NB4 (cell line): ENCODE measurements around the gene DDC.

Source experiments
- DNase-seq: peaks from one replicate; pipeline ENCODE4 v3.0.0; 2010; ENCODE audit warnings: low read depth
- H3K4me3 ChIP-seq: one replicate; pipeline ENCODE4 v1.5.1; 2011; ENCODE audit warnings: mild to moderate bottlenecking, low read depth, low read length, moderate library complexity
- MYC ChIP-seq: IDR thresholded peaks from 2 replicates; pipeline ENCODE4 v1.6.1; 2011; ENCODE audit warnings: low read depth, low read length
- POLR2A ChIP-seq: IDR thresholded peaks from 2 replicates; pipeline ENCODE4 v1.6.1; 2011; ENCODE audit warnings: mild to moderate bottlenecking; ENCODE audit not compliant: insufficient read length; ENCODE audit errors: extremely low read depth
- TF ChIP-seq, protein P1 (sequence below): IDR thresholded peaks from one replicate; pipeline ENCODE4 v1.5.1; 2012; ENCODE audit warnings: low read depth, low read length
- TF ChIP-seq, protein P2 (sequence below): IDR thresholded peaks from 2 replicates; pipeline ENCODE4 v1.6.1; 2011; ENCODE audit warnings: low read depth, low read length

DDC gene

DNA sequence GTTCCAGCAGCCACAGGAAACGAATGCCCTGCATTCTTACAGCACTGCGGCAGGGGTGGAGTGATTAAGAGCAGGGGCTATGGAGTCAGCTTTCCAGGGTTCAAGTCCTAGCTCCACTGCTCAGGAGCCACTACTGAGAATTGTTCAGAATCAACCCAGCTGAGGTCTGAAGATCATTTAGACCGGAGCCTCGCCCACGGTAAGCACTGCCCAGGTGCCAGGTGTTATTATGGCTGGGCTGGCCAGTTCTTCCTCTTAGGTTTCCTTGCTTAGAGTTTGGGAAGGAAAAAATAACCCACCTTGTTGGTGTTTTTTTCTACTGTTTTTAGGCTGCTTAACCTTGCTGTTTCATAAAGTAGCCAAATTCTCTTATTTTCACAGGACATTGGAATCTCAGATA lies 110.2 kb downstream of the DDC start:
- TF ChIP-seq, protein P1, sequence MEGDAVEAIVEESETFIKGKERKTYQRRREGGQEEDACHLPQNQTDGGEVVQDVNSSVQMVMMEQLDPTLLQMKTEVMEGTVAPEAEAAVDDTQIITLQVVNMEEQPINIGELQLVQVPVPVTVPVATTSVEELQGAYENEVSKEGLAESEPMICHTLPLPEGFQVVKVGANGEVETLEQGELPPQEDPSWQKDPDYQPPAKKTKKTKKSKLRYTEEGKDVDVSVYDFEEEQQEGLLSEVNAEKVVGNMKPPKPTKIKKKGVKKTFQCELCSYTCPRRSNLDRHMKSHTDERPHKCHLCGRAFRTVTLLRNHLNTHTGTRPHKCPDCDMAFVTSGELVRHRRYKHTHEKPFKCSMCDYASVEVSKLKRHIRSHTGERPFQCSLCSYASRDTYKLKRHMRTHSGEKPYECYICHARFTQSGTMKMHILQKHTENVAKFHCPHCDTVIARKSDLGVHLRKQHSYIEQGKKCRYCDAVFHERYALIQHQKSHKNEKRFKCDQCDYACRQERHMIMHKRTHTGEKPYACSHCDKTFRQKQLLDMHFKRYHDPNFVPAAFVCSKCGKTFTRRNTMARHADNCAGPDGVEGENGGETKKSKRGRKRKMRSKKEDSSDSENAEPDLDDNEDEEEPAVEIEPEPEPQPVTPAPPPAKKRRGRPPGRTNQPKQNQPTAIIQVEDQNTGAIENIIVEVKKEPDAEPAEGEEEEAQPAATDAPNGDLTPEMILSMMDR: no peak
- no peak for TF ChIP-seq MYC
- no peak for TF ChIP-seq POLR2A
- TF ChIP-seq, protein P2, sequence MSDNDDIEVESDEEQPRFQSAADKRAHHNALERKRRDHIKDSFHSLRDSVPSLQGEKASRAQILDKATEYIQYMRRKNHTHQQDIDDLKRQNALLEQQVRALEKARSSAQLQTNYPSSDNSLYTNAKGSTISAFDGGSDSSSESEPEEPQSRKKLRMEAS: no peak
- no peak for DNase-seq
- no peak overlapping the region for H3K4me3 ChIP-seq

DNA sequence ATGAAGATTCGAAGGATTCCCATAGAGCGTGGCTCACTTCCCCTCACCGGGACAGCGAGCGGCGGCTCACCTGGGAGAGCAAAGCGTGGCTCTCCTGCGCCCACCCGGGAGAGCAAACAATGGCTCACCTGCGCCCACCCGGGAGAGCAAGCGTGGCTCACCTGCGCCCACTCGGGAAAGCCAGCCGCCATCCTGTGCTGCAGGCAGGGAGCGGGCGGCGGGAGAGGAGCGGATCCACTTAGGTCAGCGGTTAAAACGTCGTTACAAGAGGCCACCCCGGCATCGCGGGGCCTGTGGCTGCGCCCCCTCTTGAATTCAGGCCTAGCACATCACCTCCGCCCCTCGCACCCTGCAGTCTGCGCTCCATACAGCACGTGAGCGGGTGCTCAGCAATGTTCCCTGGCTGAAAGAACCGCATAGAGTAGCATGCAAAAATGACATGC lies 114.6 kb downstream of the DDC start:
- peak; percentile 43 for DNase-seq
- TF ChIP-seq POLR2A (no peak), MYC (no peak)
- TF ChIP-seq, protein P1: no peak
- TF ChIP-seq, protein P2: no peak; the same call in 1 of the 2 replicates
- peak overlapping the region; percentile 80 for H3K4me3 ChIP-seq

DNA sequence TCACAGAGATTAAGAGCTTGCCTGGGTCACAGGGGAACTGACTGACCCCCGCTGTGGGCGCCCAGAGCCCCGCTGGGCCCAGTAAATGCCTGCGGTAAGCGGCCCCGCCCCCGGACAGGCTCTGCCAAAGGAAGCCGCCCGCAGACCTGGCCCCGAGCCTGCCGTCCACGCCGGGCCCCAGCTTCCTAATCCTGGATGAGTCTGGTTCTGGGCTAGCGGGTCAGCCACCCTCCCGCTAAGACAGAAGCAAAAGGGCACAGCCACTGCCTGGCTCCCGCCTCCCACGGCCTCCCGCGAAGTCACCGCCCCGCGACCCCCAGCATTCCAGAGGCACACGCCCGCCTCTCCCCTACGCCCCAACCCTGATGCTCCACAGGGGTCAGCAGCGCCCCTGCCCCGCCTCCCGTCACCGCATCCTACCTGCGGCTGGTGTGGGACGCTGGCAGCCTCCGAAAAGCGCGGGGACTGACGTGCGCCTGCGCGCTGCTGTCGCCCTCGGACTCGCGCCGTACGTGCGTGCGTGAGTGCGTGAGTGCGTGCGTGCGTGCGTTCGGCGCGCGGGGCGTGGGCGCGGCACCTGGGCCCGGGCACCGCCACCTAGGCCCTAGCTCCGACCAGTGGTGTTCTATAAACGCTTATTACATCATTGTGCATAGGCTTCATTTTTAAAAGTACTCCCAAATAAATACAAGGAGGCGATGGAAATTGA lies 115.2 kb downstream of the DDC start, which contains the start of gene FIGNL1:
Gene FIGNL1 (minus strand): TSS at position 470 of the 709 bp plus-strand sequence. CDS start 3,063 bp downstream, outside the sequence.
- peak within 1 kb of the TSS; percentile 80 for H3K4me3 ChIP-seq
- peak; percentile 85 for TF ChIP-seq POLR2A
- TF ChIP-seq, protein P1: no peak
- TF ChIP-seq, protein P2: peak; percentile 82
- peak; percentile 88 for TF ChIP-seq MYC
- DNase-seq: peak; percentile 93

DNA sequence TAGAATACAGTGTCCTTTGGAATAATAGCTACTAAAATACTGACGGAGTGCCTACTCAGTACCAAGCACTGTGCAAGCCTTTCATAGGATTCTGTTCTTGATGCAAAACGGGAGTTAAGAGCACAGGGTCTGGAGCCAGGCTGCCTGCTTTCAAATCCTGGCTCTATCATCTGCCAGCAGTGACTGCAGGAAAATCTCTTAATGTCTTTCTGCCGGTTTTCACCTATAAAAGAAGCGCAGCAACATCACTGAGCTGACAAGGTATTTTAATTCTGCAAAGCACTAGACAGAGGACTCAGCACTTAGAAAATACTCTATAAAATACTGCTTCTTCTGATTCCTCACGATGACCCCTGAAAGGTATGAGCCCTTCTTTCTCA lies 115.7 kb downstream of the DDC start:
- DNase-seq: no peak
- TF ChIP-seq, protein P2: no peak
- no peak for TF ChIP-seq MYC
- no peak for TF ChIP-seq POLR2A
- TF ChIP-seq, protein P1: no peak

DNA sequence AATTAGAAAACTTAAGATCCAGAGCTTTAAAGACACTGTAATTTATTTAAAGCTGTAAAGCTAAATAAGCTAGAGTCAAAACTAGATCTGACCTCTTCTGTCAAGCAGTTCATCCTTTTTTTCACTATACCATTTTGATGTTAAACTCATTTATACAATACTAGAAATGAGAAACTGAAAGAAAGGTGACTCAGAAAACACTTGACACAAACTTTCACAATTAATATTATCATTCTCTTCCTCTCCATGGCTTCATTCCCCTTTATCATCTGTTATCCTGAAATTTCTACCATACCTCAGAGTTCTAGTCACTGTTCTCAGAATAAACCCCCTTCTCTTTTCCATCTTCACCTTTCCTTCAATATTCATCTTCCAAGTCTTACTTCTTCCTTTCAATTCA lies 116.4 kb downstream of the DDC start:
- no peak for DNase-seq
- TF ChIP-seq, protein P2: no peak
- TF ChIP-seq, protein P1: no peak
- TF ChIP-seq MYC (no peak), POLR2A (no peak)
- peak overlapping the region; percentile 80 for H3K4me3 ChIP-seq

More for the DNA sequence above, 115.7 kb downstream of the DDC start:
- peak overlapping the region; percentile 80 for H3K4me3 ChIP-seq
